DND-41 (cell line): ENCODE results near the gene M6PR.

ENCODE experiments used
- ATAC-seq: fragments of 200-7000 bp; cut with Tn5 transposase; 3 replicates; pipeline ENCODE4 v1.9.1; 2021; ENCODE audit warnings: low read depth; ENCODE audit not compliant: insufficient read depth
- DNase-seq: peaks from one replicate; pipeline ENCODE4 v3.0.0-alpha.2; 2020
- H2AFZ ChIP-seq: 2 replicates; pipeline ENCODE4 v1.6.0; 2012; ENCODE audit warnings: low read depth, low read length
- H3K27ac ChIP-seq: 2 replicates; pipeline ENCODE4 v1.5.1; 2012; ENCODE audit warnings: low read length, inconsistent platforms
- H3K27me3 ChIP-seq: fragments of 200-600 bp; sonication (generic); 2 replicates; pipeline ENCODE4 v1.6.0; 2012; ENCODE audit warnings: low read length, mild to moderate bottlenecking, inconsistent platforms; ENCODE audit not compliant: insufficient read depth, poor library complexity
- H3K36me3 ChIP-seq: 2 replicates; pipeline ENCODE4 v1.5.1; 2012; ENCODE audit warnings: low read length, inconsistent platforms; ENCODE audit not compliant: insufficient read depth
- H3K4me1 ChIP-seq: 2 replicates; pipeline ENCODE4 v1.5.1; 2012; ENCODE audit warnings: mild to moderate bottlenecking, low read length; ENCODE audit not compliant: insufficient read depth
- H3K4me2 ChIP-seq: 2 replicates; pipeline ENCODE4 v1.6.0; 2012; ENCODE audit warnings: mild to moderate bottlenecking, moderate library complexity, low read length, inconsistent platforms; ENCODE audit not compliant: insufficient read depth
- H3K4me3 ChIP-seq, 2 experiments: fragments of 200-600 bp in 1 of 2; shearing (Covaris generic) in 1 of 2; 2 replicates each; pipeline ENCODE4 v1.5.1; 2012 to 2016; ENCODE audit warnings: inconsistent platforms in 2 of 2, low read length in 2 of 2, mild to moderate bottlenecking in 2 of 2, low read depth in 1 of 2, moderate library complexity in 1 of 2
- H3K79me2 ChIP-seq: 2 replicates; pipeline ENCODE4 v1.6.0; 2012; ENCODE audit warnings: low read length, inconsistent platforms; ENCODE audit not compliant: insufficient read depth
- H3K9ac ChIP-seq: 2 replicates; pipeline ENCODE4 v1.6.0; 2012; ENCODE audit warnings: low read depth, mild to moderate bottlenecking, inconsistent platforms, low read length, moderate library complexity
- H3K9me3 ChIP-seq: 2 replicates; pipeline ENCODE4 v1.5.1; 2012; ENCODE audit warnings: low read length, moderate library complexity, mild to moderate bottlenecking, inconsistent platforms; ENCODE audit not compliant: insufficient read depth, severe bottlenecking
- H4K20me1 ChIP-seq: 2 replicates; pipeline ENCODE4 v1.6.0; 2012; ENCODE audit warnings: low read length; ENCODE audit not compliant: insufficient read depth
- EZH2 ChIP-seq: IDR thresholded peaks from 3 replicates; pipeline ENCODE4 v1.6.1; 2012; ENCODE audit warnings: borderline replicate concordance, low read depth, mild to moderate bottlenecking, moderate library complexity, low read length, inconsistent platforms; ENCODE audit not compliant: severe bottlenecking
- TF ChIP-seq, protein P1 (sequence below): IDR thresholded peaks from 2 replicates; pipeline ENCODE4 v1.5.1; 2012; ENCODE audit warnings: borderline replicate concordance, low read length, moderate library complexity, mild to moderate bottlenecking; ENCODE audit not compliant: poor library complexity, severe bottlenecking; ENCODE audit errors: extremely low read depth

M6PR gene

DNA sequence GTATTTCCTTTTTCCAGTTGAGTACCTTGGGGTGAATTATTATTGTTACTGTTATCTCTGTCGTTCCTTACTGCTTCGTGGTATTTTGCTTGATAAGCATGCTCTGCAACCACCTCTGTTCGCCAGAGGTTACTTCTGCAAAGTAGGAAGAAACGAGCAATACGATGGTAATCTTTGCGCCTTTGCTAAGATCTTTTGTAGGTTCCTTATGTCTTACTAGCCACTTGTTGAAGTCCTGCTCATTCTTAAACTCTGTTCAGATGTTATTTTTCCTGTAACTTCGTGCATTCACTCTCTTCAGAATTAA is 729 bp upstream of the M6PR start:
- Histone ChIP-seq H3K4me3 (peak overlapping the region; percentile 84 to 86), H3K9me3 (peaks cover 15% of the 10 kb centered on the region), H3K27me3 (no peaks in the 10 kb centered on the region), H3K9ac (peak overlapping the region; percentile 67), H3K4me2 (peak overlapping the region; percentile 77), H2AFZ (peak overlapping the region; percentile 93), H3K79me2 (peaks cover 60% of the 10 kb centered on the region), H3K4me1 (peaks cover 34% of the 10 kb centered on the region), H3K27ac (peak overlapping the region; percentile 88), H4K20me1 (peaks cover 17% of the 10 kb centered on the region; the same call in 1 of the 2 replicates), H3K36me3 (peaks cover 32% of the 10 kb centered on the region)
- TF ChIP-seq, protein P1, sequence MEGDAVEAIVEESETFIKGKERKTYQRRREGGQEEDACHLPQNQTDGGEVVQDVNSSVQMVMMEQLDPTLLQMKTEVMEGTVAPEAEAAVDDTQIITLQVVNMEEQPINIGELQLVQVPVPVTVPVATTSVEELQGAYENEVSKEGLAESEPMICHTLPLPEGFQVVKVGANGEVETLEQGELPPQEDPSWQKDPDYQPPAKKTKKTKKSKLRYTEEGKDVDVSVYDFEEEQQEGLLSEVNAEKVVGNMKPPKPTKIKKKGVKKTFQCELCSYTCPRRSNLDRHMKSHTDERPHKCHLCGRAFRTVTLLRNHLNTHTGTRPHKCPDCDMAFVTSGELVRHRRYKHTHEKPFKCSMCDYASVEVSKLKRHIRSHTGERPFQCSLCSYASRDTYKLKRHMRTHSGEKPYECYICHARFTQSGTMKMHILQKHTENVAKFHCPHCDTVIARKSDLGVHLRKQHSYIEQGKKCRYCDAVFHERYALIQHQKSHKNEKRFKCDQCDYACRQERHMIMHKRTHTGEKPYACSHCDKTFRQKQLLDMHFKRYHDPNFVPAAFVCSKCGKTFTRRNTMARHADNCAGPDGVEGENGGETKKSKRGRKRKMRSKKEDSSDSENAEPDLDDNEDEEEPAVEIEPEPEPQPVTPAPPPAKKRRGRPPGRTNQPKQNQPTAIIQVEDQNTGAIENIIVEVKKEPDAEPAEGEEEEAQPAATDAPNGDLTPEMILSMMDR = no peak
- no peak for TF ChIP-seq EZH2
- DNase-seq = no peak
- no peak for ATAC-seq

DNA sequence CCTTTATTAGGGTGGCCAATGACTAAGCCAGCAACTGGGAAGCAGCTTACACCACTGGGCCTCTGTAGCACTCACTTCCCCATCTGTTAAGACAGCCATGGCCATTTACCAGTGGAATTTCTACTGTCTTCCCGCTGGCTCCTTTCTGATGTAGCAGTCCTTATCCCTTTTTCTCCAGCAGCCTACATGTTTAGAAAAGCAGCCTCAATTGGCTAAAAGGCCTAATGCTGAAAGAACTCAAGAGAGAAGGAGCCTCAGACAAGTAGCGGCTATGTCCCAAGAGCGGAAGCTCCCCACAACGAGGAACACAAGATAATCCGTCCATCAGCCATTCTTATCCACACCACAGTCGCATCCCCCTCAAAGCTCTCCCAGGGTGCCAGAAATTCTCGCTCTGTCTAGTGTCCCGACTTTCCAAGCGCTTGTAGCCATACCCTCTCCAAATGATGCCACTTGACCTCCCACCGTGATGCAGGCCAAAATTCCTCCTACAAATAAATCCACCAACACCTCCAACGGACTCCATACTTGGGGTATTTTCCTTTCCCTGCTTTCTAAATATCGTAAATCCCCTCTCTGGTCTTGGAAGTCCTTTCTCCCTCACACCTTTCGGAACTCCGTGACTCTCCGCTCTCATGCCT is 624 bp downstream of the M6PR start:
- peaks cover 66% of the 10 kb centered on the region for H3K79me2 ChIP-seq
- peak overlapping the region; percentile 84 to 86 for H3K4me3 ChIP-seq
- TF ChIP-seq EZH2 = no peak
- TF ChIP-seq, protein P1 = no peak
- no peaks in the 10 kb centered on the region for H3K27me3 ChIP-seq
- H3K9me3 ChIP-seq = peaks cover 10% of the 10 kb centered on the region
- ATAC-seq (no peak), DNase-seq (peak; percentile 27)
- peaks cover 18% of the 10 kb centered on the region; the same call in 1 of the 2 replicates for H4K20me1 ChIP-seq
- peak overlapping the region; percentile 88 for H3K27ac ChIP-seq
- H3K36me3 ChIP-seq = peaks cover 43% of the 10 kb centered on the region
- H3K4me2 ChIP-seq = peak overlapping the region; percentile 77
- H2AFZ ChIP-seq = peak overlapping the region; percentile 93
- peaks cover 34% of the 10 kb centered on the region for H3K4me1 ChIP-seq
- peak overlapping the region; percentile 67 for H3K9ac ChIP-seq

DNA sequence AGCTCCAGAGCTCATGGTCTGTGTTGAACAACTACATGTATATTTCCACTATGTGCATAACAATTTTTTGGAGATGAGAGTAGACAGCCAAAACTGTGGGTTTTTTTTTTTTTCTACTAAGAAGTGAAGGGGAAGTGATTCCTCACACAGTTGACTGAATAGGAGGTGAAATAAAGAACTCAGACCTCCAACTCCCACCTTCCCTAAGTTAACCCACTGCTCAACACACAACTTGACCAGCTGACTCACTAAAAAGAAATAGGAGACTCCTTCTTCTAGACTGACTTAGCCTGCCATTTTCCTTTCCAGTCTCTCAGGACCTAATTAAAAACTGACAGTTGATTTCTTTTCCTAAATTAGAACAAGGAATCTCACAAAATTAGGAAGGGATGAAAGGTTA is 1.7 kb downstream of the M6PR start:
- H3K4me1 ChIP-seq = peaks cover 34% of the 10 kb centered on the region
- peaks cover under 1% of the 10 kb centered on the region for H3K9me3 ChIP-seq
- no peaks in the 10 kb centered on the region for H3K27me3 ChIP-seq
- H3K27ac ChIP-seq = peak overlapping the region; percentile 88; the same call in 1 of the 2 replicates
- H3K79me2 ChIP-seq = peaks cover 66% of the 10 kb centered on the region
- no peak for DNase-seq
- H3K4me2 ChIP-seq = peak overlapping the region; percentile 77
- H2AFZ ChIP-seq = no peak overlapping the region
- ATAC-seq = no peak
- peak overlapping the region; percentile 67 for H3K9ac ChIP-seq
- H3K36me3 ChIP-seq = peaks cover 44% of the 10 kb centered on the region
- no peak for TF ChIP-seq EZH2
- TF ChIP-seq, protein P1 = no peak
- H3K4me3 ChIP-seq = peak overlapping the region; percentile 84 to 86; a peak in 3 of 4 replicates
- H4K20me1 ChIP-seq = peaks cover 23% of the 10 kb centered on the region; the same call in 1 of the 2 replicates
